Left renal pelvis (tissue), 4 donors: Measurements from ENCODE around the gene TSPEAR. TPM values are rescaled to one million over a fixed set of nuclear protein-coding genes. Genes with fewer than 3 reads are reported as not detected.
"Not testable (repeated sequence)": the region's sequence is repeated elsewhere in the genome, so short reads cannot be mapped to it uniquely, and the experiment has no call there.

Experiments used
- DNase-seq, 4 donors: peaks; one replicate each; pipeline ENCODE4 v3.0.0-alpha.2; 2013; ENCODE audit warnings: low read depth in 4 of 4, low spot score in 3 of 4
- polyA plus RNA-seq, 4 donors: library from polyadenylated mRNA; unstranded; fragments of 120-200 nt; gene quantifications; one replicate each; pipeline ENCODE4 v1.2.1, GENCODE V29; 2013; ENCODE audit not compliant: insufficient read length in 4 of 4

The TSPEAR gene
- polyA plus RNA-seq, 4 donors: 0.08 to 1.1 (median 0.74) TPM

- no peak for DNase-seq
These were observed 23.7 kb downstream of the TSPEAR start for GRCh38 chr21:44687671-44688070.

GRCh38 chr21:44686843-44687561 lies 24.4 kb downstream of the TSPEAR start:
- DNase-seq: no peak

- DNase-seq: no peak
These were observed 25.2 kb downstream of the TSPEAR start for GRCh38 chr21:44686000-44686781.

- DNase-seq: not testable (repeated sequence)
These were observed 26.3 kb downstream of the TSPEAR start for GRCh38 chr21:44685050-44685449.

- no peak for DNase-seq
These were observed 26.9 kb downstream of the TSPEAR start for GRCh38 chr21:44684483-44684882.

GRCh38 chr21:44684077-44684476 lies 27.3 kb downstream of the TSPEAR start:
- DNase-seq: no peak

GRCh38 chr21:44682580-44683151 lies 28.7 kb downstream of the TSPEAR start:
- no peak for DNase-seq

GRCh38 chr21:44681861-44682579 lies 29.4 kb downstream of the TSPEAR start, which contains the start of gene KRTAP12-1:
KRTAP12-1 (minus strand) TSS chr21:44682163; CDS start chr21:44682123, 40 bp downstream.
- DNase-seq: no peak

- DNase-seq: no peak
These were observed 30.2 kb downstream of the TSPEAR start for GRCh38 chr21:44681152-44681551.

- DNase-seq: no peak
These were observed 33.5 kb downstream of the TSPEAR start for GRCh38 chr21:44677881-44678280.

GRCh38 chr21:44671911-44672310 lies 39.5 kb downstream of the TSPEAR start:
- no peak for DNase-seq

GRCh38 chr21:44670642-44671432 lies 40.5 kb downstream of the TSPEAR start:
- no peak for DNase-seq

- DNase-seq: no peak
These were observed 43.8 kb downstream of the TSPEAR start for GRCh38 chr21:44667612-44668011.

GRCh38 chr21:44666401-44667320 lies 44.7 kb downstream of the TSPEAR start, which contains the start of gene KRTAP12-2:
KRTAP12-2 (minus strand) TSS chr21:44666927; CDS start chr21:44666886, 41 bp downstream.
- DNase-seq: no peak

GRCh38 chr21:44664691-44665090 lies 46.7 kb downstream of the TSPEAR start:
- DNase-seq: no peak

GRCh38 chr21:44661567-44661966 lies 49.8 kb downstream of the TSPEAR start:
- not testable (repeated sequence) for DNase-seq

- no peak for DNase-seq
These were observed 52.3 kb downstream of the TSPEAR start for GRCh38 chr21:44658913-44659595.

- DNase-seq: no peak
These were observed 52.8 kb downstream of the TSPEAR start for GRCh38 chr21:44658541-44658910.
